ENCODE measurements around the gene NUDT5.
"Not testable (repeated sequence)": the region's sequence is repeated elsewhere in the genome, so short reads cannot be mapped to it uniquely, and the experiment has no call there.

NUDT5 gene

GRCh38 chr10:12179606-12180170, 16.0 kb downstream of the NUDT5 start:
- H3K27me3 ChIP-seq (ENCODE audit: control insufficient read depth, insufficient read depth, low read length): no peaks in the 10 kb centered on the region
- peaks cover 8% of the 10 kb centered on the region for H3K36me3 ChIP-seq (ENCODE audit: control insufficient read depth, insufficient read depth, low read length)
- no peaks in the 10 kb centered on the region for H3K4me1 ChIP-seq (ENCODE audit: control insufficient read depth, insufficient read depth, low read length)
- H3K4me3 ChIP-seq (ENCODE audit: low read length): no peak overlapping the region
- H3K27ac ChIP-seq (ENCODE audit: low read depth, low read length): no peak overlapping the region
- H3K9ac ChIP-seq (ENCODE audit: low read length): no peak overlapping the region

GRCh38 chr10:12177642-12178041, 18.0 kb downstream of the NUDT5 start:
- Histone ChIP-seq H3K27ac (ENCODE audit: low read depth, low read length) (no peak overlapping the region), H3K36me3 (ENCODE audit: control insufficient read depth, insufficient read depth, low read length) (peaks cover 18% of the 10 kb centered on the region), H3K9ac (ENCODE audit: low read length) (no peak overlapping the region), H3K4me3 (ENCODE audit: low read length) (no peak overlapping the region), H3K27me3 (ENCODE audit: control insufficient read depth, insufficient read depth, low read length) (no peaks in the 10 kb centered on the region), H3K4me1 (ENCODE audit: control insufficient read depth, insufficient read depth, low read length) (no peaks in the 10 kb centered on the region)

- H3K27me3 ChIP-seq (ENCODE audit: control insufficient read depth, insufficient read depth, low read length); H3K27ac ChIP-seq (ENCODE audit: low read depth, low read length); H3K9ac ChIP-seq (ENCODE audit: low read length); H3K4me1 ChIP-seq (ENCODE audit: control insufficient read depth, insufficient read depth, low read length); H3K4me3 ChIP-seq (ENCODE audit: low read length): not testable (repeated sequence)
- peaks cover 15% of the 10 kb centered on the region for H3K36me3 ChIP-seq (ENCODE audit: control insufficient read depth, insufficient read depth, low read length)
These were observed 24.2 kb downstream of the NUDT5 start for GRCh38 chr10:12171512-12171911.

- no peaks in the 10 kb centered on the region for H3K4me1 ChIP-seq (ENCODE audit: control insufficient read depth, insufficient read depth, low read length)
- H3K4me3 ChIP-seq (ENCODE audit: low read length): no peak overlapping the region
- peaks cover 13% of the 10 kb centered on the region for H3K36me3 ChIP-seq (ENCODE audit: control insufficient read depth, insufficient read depth, low read length)
- H3K9ac ChIP-seq (ENCODE audit: low read length): no peak overlapping the region
- H3K27me3 ChIP-seq (ENCODE audit: control insufficient read depth, insufficient read depth, low read length): no peaks in the 10 kb centered on the region
- no peak overlapping the region for H3K27ac ChIP-seq (ENCODE audit: low read depth, low read length)
These were observed 29.5 kb downstream of the NUDT5 start for GRCh38 chr10:12165999-12166775.

- Histone ChIP-seq H3K9ac (ENCODE audit: low read length) (no peak overlapping the region), H3K27ac (ENCODE audit: low read depth, low read length) (no peak overlapping the region), H3K27me3 (ENCODE audit: control insufficient read depth, insufficient read depth, low read length) (no peaks in the 10 kb centered on the region), H3K4me1 (ENCODE audit: control insufficient read depth, insufficient read depth, low read length) (no peaks in the 10 kb centered on the region), H3K36me3 (ENCODE audit: control insufficient read depth, insufficient read depth, low read length) (peaks cover 15% of the 10 kb centered on the region), H3K4me3 (ENCODE audit: low read length) (no peak overlapping the region)
These were observed 30.7 kb downstream of the NUDT5 start for GRCh38 chr10:12165036-12165435.

GRCh38 chr10:12164085-12164484, 31.6 kb downstream of the NUDT5 start:
- H3K27ac ChIP-seq (ENCODE audit: low read depth, low read length): no peak overlapping the region
- H3K4me3 ChIP-seq (ENCODE audit: low read length): no peak overlapping the region
- no peak overlapping the region for H3K9ac ChIP-seq (ENCODE audit: low read length)
- no peaks in the 10 kb centered on the region for H3K27me3 ChIP-seq (ENCODE audit: control insufficient read depth, insufficient read depth, low read length)
- peaks cover 15% of the 10 kb centered on the region for H3K36me3 ChIP-seq (ENCODE audit: control insufficient read depth, insufficient read depth, low read length)
- no peaks in the 10 kb centered on the region for H3K4me1 ChIP-seq (ENCODE audit: control insufficient read depth, insufficient read depth, low read length)

GRCh38 chr10:12162927-12163326, 32.8 kb downstream of the NUDT5 start:
- Histone ChIP-seq H3K9ac (ENCODE audit: low read length) (no peak overlapping the region), H3K4me1 (ENCODE audit: control insufficient read depth, insufficient read depth, low read length) (no peaks in the 10 kb centered on the region), H3K36me3 (ENCODE audit: control insufficient read depth, insufficient read depth, low read length) (peaks cover 15% of the 10 kb centered on the region), H3K27ac (ENCODE audit: low read depth, low read length) (no peak overlapping the region), H3K27me3 (ENCODE audit: control insufficient read depth, insufficient read depth, low read length) (no peaks in the 10 kb centered on the region), H3K4me3 (ENCODE audit: low read length) (no peak overlapping the region)

GRCh38 chr10:12160664-12161063, 35.0 kb downstream of the NUDT5 start:
- Histone ChIP-seq H3K27ac (ENCODE audit: low read depth, low read length) (no peak overlapping the region), H3K9ac (ENCODE audit: low read length) (no peak overlapping the region), H3K36me3 (ENCODE audit: control insufficient read depth, insufficient read depth, low read length) (peaks cover 12% of the 10 kb centered on the region), H3K4me1 (ENCODE audit: control insufficient read depth, insufficient read depth, low read length) (no peaks in the 10 kb centered on the region), H3K27me3 (ENCODE audit: control insufficient read depth, insufficient read depth, low read length) (no peaks in the 10 kb centered on the region), H3K4me3 (ENCODE audit: low read length) (no peak overlapping the region)

- Histone ChIP-seq H3K4me1 (ENCODE audit: control insufficient read depth, insufficient read depth, low read length) (no peaks in the 10 kb centered on the region), H3K4me3 (ENCODE audit: low read length) (no peak overlapping the region), H3K9ac (ENCODE audit: low read length) (no peak overlapping the region), H3K27me3 (ENCODE audit: control insufficient read depth, insufficient read depth, low read length) (no peaks in the 10 kb centered on the region), H3K36me3 (ENCODE audit: control insufficient read depth, insufficient read depth, low read length) (peaks cover 10% of the 10 kb centered on the region), H3K27ac (ENCODE audit: low read depth, low read length) (no peak overlapping the region)
These were observed 37.6 kb downstream of the NUDT5 start for GRCh38 chr10:12158111-12158510.

GRCh38 chr10:12156367-12157123, 39.1 kb downstream of the NUDT5 start:
- no peak overlapping the region for H3K9ac ChIP-seq (ENCODE audit: low read length)

GRCh38 chr10:12154516-12154915, 41.2 kb downstream of the NUDT5 start:
- H3K4me3 ChIP-seq (ENCODE audit: low read length): no peak overlapping the region
- no peak overlapping the region for H3K9ac ChIP-seq (ENCODE audit: low read length)
- no peaks in the 10 kb centered on the region for H3K36me3 ChIP-seq (ENCODE audit: control insufficient read depth, insufficient read depth, low read length)
- no peaks in the 10 kb centered on the region for H3K4me1 ChIP-seq (ENCODE audit: control insufficient read depth, insufficient read depth, low read length)
- no peak overlapping the region for H3K27ac ChIP-seq (ENCODE audit: low read depth, low read length)
- H3K27me3 ChIP-seq (ENCODE audit: control insufficient read depth, insufficient read depth, low read length): no peaks in the 10 kb centered on the region

More at GRCh38 chr10:12156367-12157123, 39.1 kb downstream of the NUDT5 start:
- H3K4me3 ChIP-seq (ENCODE audit: low read length): no peak overlapping the region
- no peak overlapping the region for H3K27ac ChIP-seq (ENCODE audit: low read depth, low read length)
- H3K27me3 ChIP-seq (ENCODE audit: control insufficient read depth, insufficient read depth, low read length): no peaks in the 10 kb centered on the region
- H3K4me1 ChIP-seq (ENCODE audit: control insufficient read depth, insufficient read depth, low read length): no peaks in the 10 kb centered on the region
- peaks cover 7% of the 10 kb centered on the region for H3K36me3 ChIP-seq (ENCODE audit: control insufficient read depth, insufficient read depth, low read length)

GRCh38 chr10:12150163-12150562, 45.5 kb downstream of the NUDT5 start:
- Histone ChIP-seq H3K4me3 (ENCODE audit: low read length) (no peak overlapping the region), H3K27me3 (ENCODE audit: control insufficient read depth, insufficient read depth, low read length) (no peaks in the 10 kb centered on the region), H3K36me3 (ENCODE audit: control insufficient read depth, insufficient read depth, low read length) (no peaks in the 10 kb centered on the region), H3K9ac (ENCODE audit: low read length) (no peak overlapping the region), H3K4me1 (ENCODE audit: control insufficient read depth, insufficient read depth, low read length) (no peaks in the 10 kb centered on the region), H3K27ac (ENCODE audit: low read depth, low read length) (no peak overlapping the region)

Measured in rectal smooth muscle tissue (tissue), 1 donor.